Transverse colon (tissue), 4 donors: Measurements from ENCODE around the gene RPRD1B. TPM values are rescaled to one million over a fixed set of nuclear protein-coding genes. Genes with fewer than 3 reads are reported as not detected.

Experiments
- DNase-seq: peaks from one replicate; pipeline ENCODE4 v3.0.0-alpha.2; 2019
- H3K27ac ChIP-seq, 4 donors: fragments of 200-600 bp; sonication (generic); 2 replicates each; pipeline ENCODE4 v1.5.1; 2016 to 2018; ENCODE audit warnings: inconsistent platforms in 4 of 4
- H3K27me3 ChIP-seq: fragments of 200-600 bp; sonication (generic); 2 replicates; pipeline ENCODE4 v1.5.1; 2017; ENCODE audit warnings: inconsistent platforms
- H3K36me3 ChIP-seq, 4 donors: fragments of 200-600 bp; sonication (generic); 2 replicates each; pipeline ENCODE4 v1.5.1; 2017 to 2019; ENCODE audit warnings: inconsistent platforms in 4 of 4
- H3K4me1 ChIP-seq, 4 donors: fragments of 200-600 bp; sonication (generic); 2 replicates each; pipeline ENCODE4 v1.5.1; 2017 to 2020; ENCODE audit warnings: inconsistent platforms in 4 of 4
- H3K4me3 ChIP-seq, 4 donors: fragments of 200-600 bp; sonication (generic); 1 replicate in 1 of 4; 2 replicates in 3 of 4; pipeline versions ENCODE4 v1.5.1 to v1.6.1; 2017 to 2019; ENCODE audit warnings: inconsistent platforms in 4 of 4
- H3K9me3 ChIP-seq, 2 donors: fragments of 200-600 bp; sonication (generic); 2 replicates each; pipeline ENCODE4 v1.5.1; 2017 to 2019; ENCODE audit warnings: inconsistent platforms in 2 of 2
- EP300 ChIP-seq: sonication (generic); formaldehyde crosslinking; IDR thresholded peaks from one replicate; pipeline ENCODE4 v1.6.1; 2017; ENCODE audit warnings: antibody characterized with exemption, low read depth
- POLR2A ChIP-seq: fragments of 450-650 bp; IDR thresholded peaks from one replicate; pipeline ENCODE4 v1.6.1; 2016; ENCODE audit warnings: antibody characterized with exemption, mild to moderate bottlenecking, moderate library complexity
- POLR2AphosphoS5 ChIP-seq, 3 donors: sonication (generic); formaldehyde crosslinking; IDR thresholded peaks; one replicate each; pipeline ENCODE4 v1.6.1; 2016; ENCODE audit warnings: antibody characterized with exemption in 3 of 3
- WGBS, 2 donors: methylation state at CpG; one replicate each; pipeline ENCODE4 v1.1.5; 2018; ENCODE audit warnings: low coverage in 1 of 2; 5-methylcytosine and 5-hydroxymethylcytosine counted together
- in situ Hi-C, 4 donors: fragments of 200-750 bp; cut with MboI; loops; one replicate each; pipeline versions ENCODE4 v1.15.0 to v1.15.1; 2017; ENCODE audit warnings: low sequenced_read_pairs in 3 of 4, low pct_ligation_motif_present in 1 of 4, low pct_unique_long_range_greater_than_20kb in 1 of 4
- intact Hi-C: fragments of 100-400 bp; cut with DNase I; formaldehyde crosslinking; loops from one replicate; pipeline ENCODE4 v1.15.1; 2023; ENCODE audit warnings: low total_unique reads
- total RNA-seq, 4 donors: library from RNA; depleted of rRNA; stranded (reverse); fragments of >200 nt; gene quantifications; one replicate each; pipeline ENCODE4 v1.1.0, GENCODE V29; 2016
- TF ChIP-seq, protein P1 (sequence below), 5 experiments: fragments of 200-600 bp in 3 of 5; fragments of 450-650 bp in 2 of 5; sonication (generic) in 3 of 5; IDR thresholded peaks; 1 replicate in 2 of 5; 2 replicates in 3 of 5; pipeline ENCODE4 v1.5.1; 2016 to 2017; ENCODE audit warnings: antibody characterized with exemption in 5 of 5, inconsistent platforms in 3 of 5, mild to moderate bottlenecking in 2 of 5, moderate library complexity in 1 of 5

RPRD1B gene
- total RNA-seq, 4 donors from 2014 or later, result 16.5 to 35.9 (median 21.0) TPM

DNA sequence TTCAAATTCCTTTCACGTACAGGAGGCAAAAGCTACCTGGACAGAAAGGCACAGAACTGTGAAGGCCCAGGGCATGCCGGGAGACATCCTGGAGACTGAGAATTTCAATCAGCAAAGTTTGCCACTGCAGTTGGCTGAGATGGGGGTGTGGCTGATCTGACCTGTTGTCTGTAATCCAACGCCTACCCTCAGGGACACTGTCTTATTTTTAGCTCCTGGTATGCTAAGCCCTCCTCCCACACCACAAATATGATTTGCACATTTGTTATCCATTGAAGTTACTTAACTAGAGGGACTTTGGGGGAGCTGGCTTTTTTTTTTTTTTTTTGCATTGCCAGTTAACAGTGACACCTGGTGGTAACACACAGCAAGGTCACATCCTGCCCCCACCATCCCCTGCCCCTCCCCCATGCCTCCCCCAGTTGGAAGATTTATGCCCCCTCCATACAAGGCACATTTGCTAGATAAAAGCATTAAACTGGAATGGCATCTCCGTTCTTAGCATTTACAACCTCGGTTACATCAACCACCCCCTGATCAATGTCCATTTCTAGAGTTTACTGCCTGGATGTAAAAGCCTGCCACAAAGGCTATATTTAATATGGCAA, 40.6 kb upstream of the RPRD1B start:
- peak; percentile 34 for DNase-seq
- no peaks in the 10 kb centered on the region for H3K9me3 ChIP-seq
- no peaks in the 10 kb centered on the region for H3K27me3 ChIP-seq
- 40% methylated on average over 5 of the region's 5 CpGs; no CpG with 5 or more reads in 1 of the 2 donors for WGBS, 2 donors
- intact Hi-C loops, result loop anchor here (5.0 to 10.0 kb wide), 2 partner anchors 426 to 608 kb away; no protein-coding TSS in a partner anchor
- peaks cover 6 to 46% (median 33%) of the 10 kb centered on the region in 4 donors for H3K4me1 ChIP-seq
- peak overlapping the region; percentile 39 to 57 (median 46) for H3K27ac ChIP-seq
- TF ChIP-seq, protein P1, sequence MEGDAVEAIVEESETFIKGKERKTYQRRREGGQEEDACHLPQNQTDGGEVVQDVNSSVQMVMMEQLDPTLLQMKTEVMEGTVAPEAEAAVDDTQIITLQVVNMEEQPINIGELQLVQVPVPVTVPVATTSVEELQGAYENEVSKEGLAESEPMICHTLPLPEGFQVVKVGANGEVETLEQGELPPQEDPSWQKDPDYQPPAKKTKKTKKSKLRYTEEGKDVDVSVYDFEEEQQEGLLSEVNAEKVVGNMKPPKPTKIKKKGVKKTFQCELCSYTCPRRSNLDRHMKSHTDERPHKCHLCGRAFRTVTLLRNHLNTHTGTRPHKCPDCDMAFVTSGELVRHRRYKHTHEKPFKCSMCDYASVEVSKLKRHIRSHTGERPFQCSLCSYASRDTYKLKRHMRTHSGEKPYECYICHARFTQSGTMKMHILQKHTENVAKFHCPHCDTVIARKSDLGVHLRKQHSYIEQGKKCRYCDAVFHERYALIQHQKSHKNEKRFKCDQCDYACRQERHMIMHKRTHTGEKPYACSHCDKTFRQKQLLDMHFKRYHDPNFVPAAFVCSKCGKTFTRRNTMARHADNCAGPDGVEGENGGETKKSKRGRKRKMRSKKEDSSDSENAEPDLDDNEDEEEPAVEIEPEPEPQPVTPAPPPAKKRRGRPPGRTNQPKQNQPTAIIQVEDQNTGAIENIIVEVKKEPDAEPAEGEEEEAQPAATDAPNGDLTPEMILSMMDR (IDR thresholded peaks at IDR 0.05), result peak; percentile 42 to 67 (median 55)
- TF ChIP-seq EP300 (no peak), POLR2AphosphoS5 (IDR thresholded peaks at IDR 0.05) (no peak), POLR2A (no peak)
- in situ Hi-C loops, result loop anchor here in 3 of 4 donors (10.0 to 25.0 kb wide), 2 partner anchors 418 to 431 kb away; no protein-coding TSS in a partner anchor
- peaks cover 0 to 22% (median 10%) of the 10 kb centered on the region in 4 donors for H3K36me3 ChIP-seq
- no peak overlapping the region for H3K4me3 ChIP-seq

DNA sequence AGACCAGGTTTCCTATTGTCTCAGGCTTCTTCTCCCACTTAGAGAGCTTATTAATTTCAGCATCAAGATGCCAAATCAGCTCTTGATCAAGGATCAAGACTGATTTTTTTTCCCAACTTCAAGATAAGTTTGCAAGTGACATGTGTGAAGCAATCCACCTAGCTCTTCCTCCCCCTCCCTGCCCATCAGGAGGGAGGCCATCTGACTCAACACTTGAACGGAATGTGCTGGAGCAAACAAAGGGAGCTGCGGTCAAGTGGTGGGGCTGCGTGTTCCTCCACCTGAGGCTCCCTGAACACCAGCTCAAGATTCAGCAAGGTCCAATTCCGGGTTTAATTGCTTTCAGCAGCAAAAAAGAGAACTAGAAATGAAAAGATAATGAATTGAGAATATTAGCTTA, 39.0 kb upstream of the RPRD1B start:
- 80 to 86% methylated on average over 1 to 4 of the region's 4 CpGs for WGBS, 2 donors
- no peak for DNase-seq
- Histone ChIP-seq H3K36me3 (peaks cover 0 to 36% (median 18%) of the 10 kb centered on the region in 4 donors), H3K27ac (no peak overlapping the region), H3K9me3 (no peaks in the 10 kb centered on the region), H3K27me3 (no peaks in the 10 kb centered on the region), H3K4me3 (no peak overlapping the region), H3K4me1 (peaks cover 6 to 45% (median 31%) of the 10 kb centered on the region in 4 donors)
- intact Hi-C loops, result loop anchor here (5.0 to 10.0 kb wide), 2 partner anchors 427 to 610 kb away; no protein-coding TSS in a partner anchor
- TF ChIP-seq POLR2A (no peak), EP300 (no peak), POLR2AphosphoS5 (IDR thresholded peaks at IDR 0.05) (no peak)
- TF ChIP-seq, protein P1 (IDR thresholded peaks at IDR 0.05), result no peak
- in situ Hi-C loops, result loop anchor here in 3 of 4 donors (10.0 to 25.0 kb wide), 2 partner anchors 420 to 432 kb away; no protein-coding TSS in a partner anchor

DNA sequence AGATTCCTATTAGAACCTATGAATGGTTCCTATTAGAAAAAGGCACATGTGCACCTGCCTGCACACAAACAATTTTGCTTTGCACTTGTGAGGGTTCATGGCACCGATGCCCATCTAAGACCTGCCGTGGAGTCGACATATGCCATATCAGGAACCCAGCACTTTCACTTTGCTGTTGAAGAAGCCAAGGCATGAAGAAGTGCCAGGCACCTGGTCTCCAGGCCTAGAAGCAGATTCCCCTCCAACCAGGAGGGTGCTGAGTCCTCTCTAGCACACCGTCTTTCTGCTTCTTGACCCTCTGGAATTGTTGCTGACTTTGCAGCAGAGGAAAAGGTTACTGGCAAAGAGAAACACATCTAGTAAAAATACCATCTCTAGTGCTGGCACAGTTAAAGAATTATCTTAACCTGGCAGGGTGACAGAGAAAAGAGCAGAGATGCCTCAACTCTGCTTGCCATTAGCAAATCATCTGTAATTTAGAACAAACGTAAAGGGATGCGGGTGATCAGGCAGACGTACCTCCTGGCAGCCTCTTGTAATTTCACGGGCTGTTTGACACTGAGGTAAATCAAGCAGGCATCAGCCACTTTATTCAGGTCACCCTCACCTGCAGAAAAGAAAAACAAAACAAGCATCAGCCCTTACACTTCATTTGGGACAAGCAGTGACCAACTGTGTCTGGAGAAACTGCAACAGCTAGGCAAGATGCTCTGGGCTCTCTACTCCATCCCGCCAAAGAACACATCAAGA, 37.5 kb upstream of the RPRD1B start:
- peaks cover 0 to 45% (median 20%) of the 10 kb centered on the region in 4 donors for H3K36me3 ChIP-seq
- H3K27ac ChIP-seq, result no peak overlapping the region
- TF ChIP-seq, protein P1 (IDR thresholded peaks at IDR 0.05), result no peak
- TF ChIP-seq POLR2AphosphoS5 (IDR thresholded peaks at IDR 0.05) (no peak), EP300 (no peak), POLR2A (no peak)
- intact Hi-C loops, result loop anchor here (10.0 kb wide), 1 partner anchor 611 kb away; no protein-coding TSS in a partner anchor
- in situ Hi-C loops, result loop anchor here in 3 of 4 donors (10.0 to 25.0 kb wide), 2 partner anchors 421 to 434 kb away; no protein-coding TSS in a partner anchor
- 79 to 100% methylated on average over 1 to 9 of the region's 9 CpGs for WGBS, 2 donors
- no peak overlapping the region for H3K4me3 ChIP-seq
- peaks cover 6 to 31% (median 21%) of the 10 kb centered on the region in 4 donors for H3K4me1 ChIP-seq
- no peaks in the 10 kb centered on the region for H3K9me3 ChIP-seq
- H3K27me3 ChIP-seq, result no peaks in the 10 kb centered on the region
- DNase-seq, result no peak

DNA sequence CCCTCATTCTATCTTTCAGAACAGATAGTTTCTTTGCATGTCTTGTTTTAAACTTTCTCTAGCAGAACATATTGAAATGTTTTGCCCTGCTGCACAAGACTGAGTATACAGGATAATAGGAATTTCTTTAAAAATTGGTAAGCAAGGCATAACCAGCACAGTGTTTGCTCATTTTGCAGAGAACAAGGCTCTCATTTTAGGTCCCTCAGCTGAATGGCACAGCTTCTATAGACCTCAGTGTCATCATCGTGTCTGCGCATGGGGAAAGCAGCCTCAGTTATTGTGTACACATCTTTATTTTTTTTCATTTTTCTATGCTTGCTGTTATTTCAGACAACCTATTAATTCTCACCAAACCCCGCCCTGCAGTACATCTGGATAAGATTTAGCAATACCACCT, 36.0 kb upstream of the RPRD1B start:
- intact Hi-C loops, result loop anchor here (10.0 kb wide), 1 partner anchor 613 kb away; no protein-coding TSS in a partner anchor
- in situ Hi-C loops, result loop anchor here in 3 of 4 donors (10.0 to 25.0 kb wide), 2 partner anchors 423 to 435 kb away; no protein-coding TSS in a partner anchor
- WGBS, 2 donors, result 97% methylated on average over 3 of the region's 3 CpGs; no CpG with 5 or more reads in 1 of the 2 donors
- H3K4me3 ChIP-seq, result no peak overlapping the region
- peaks cover 3 to 16% (median 12%) of the 10 kb centered on the region in 4 donors for H3K4me1 ChIP-seq
- no peak overlapping the region for H3K27ac ChIP-seq
- no peaks in the 10 kb centered on the region for H3K27me3 ChIP-seq
- H3K9me3 ChIP-seq, result no peaks in the 10 kb centered on the region
- TF ChIP-seq POLR2AphosphoS5 (IDR thresholded peaks at IDR 0.05), result no peak
- no peak for DNase-seq
- peaks cover 0 to 60% (median 25%) of the 10 kb centered on the region in 4 donors for H3K36me3 ChIP-seq
